Chondrocyte (in vitro differentiated cells): ENCODE data around the gene COX6A2. TPM values are rescaled to one million over a fixed set of nuclear protein-coding genes. Genes with fewer than 3 reads are reported as not detected.
A peak's percentile ranks its signal among the peaks of the same experiment; 100 is the strongest.
"Not testable (repeated sequence)": the region's sequence is repeated elsewhere in the genome, so short reads cannot be mapped to it uniquely, and the experiment has no call there.

Source experiments
- DNase-seq: peaks from one replicate; pipeline ENCODE4 v3.0.0; 2021; ENCODE audit warnings: mixed read lengths, low spot score
- H3K27ac Mint-ChIP-seq: one replicate; pipeline ENCODE4 v1.8.0; 2021; ENCODE audit warnings: mild to moderate bottlenecking, moderate library complexity, mixed read lengths; ENCODE audit not compliant: unreplicated experiment
- H3K27me3 Mint-ChIP-seq: 2 replicates; pipeline ENCODE4 v1.8.0; 2021; ENCODE audit warnings: low read depth, mixed read lengths
- H3K36me3 Mint-ChIP-seq: 2 replicates; pipeline ENCODE4 v1.8.0; 2021; ENCODE audit warnings: low read depth, mixed read lengths
- H3K4me1 Mint-ChIP-seq: 2 replicates; pipeline ENCODE4 v1.8.0; 2021; ENCODE audit warnings: low read depth, mild to moderate bottlenecking, mixed read lengths
- H3K4me3 Mint-ChIP-seq: one replicate; pipeline ENCODE4 v1.8.0; 2021; ENCODE audit warnings: mild to moderate bottlenecking, moderate library complexity, mixed read lengths; ENCODE audit not compliant: unreplicated experiment
- H3K9me3 Mint-ChIP-seq: 2 replicates; pipeline ENCODE4 v1.8.0; 2021; ENCODE audit warnings: low read depth, mixed read lengths
- CTCF ChIP-seq: fragments of 200-600 bp; sonication (generic); IDR thresholded peaks from 2 replicates; pipeline ENCODE4 v1.5.0; 2021; ENCODE audit warnings: antibody characterized with exemption, mild to moderate bottlenecking, moderate library complexity
- total RNA-seq: library from RNA; stranded (reverse); gene quantifications from 3 replicates; pipeline ENCODE4 v1.2.1, GENCODE V29; 2021

The COX6A2 gene
- total RNA-seq, 1 donor from 2014 or later: not detected

GRCh38 chr16:31452631-31453106 lies 24.5 kb upstream of the COX6A2 start:
- Mint-ChIP-seq H3K36me3 (no peaks in the 10 kb centered on the region), H3K27me3 (no peaks in the 10 kb centered on the region), H3K27ac (peak overlapping the region; percentile 100), H3K9me3 (no peaks in the 10 kb centered on the region), H3K4me3 (peak overlapping the region; percentile 19), H3K4me1 (peaks cover 62% of the 10 kb centered on the region)
- TF ChIP-seq CTCF: no peak
- no peak for DNase-seq

- TF ChIP-seq CTCF: peak; percentile 77
- H3K4me3 Mint-ChIP-seq: no peak overlapping the region
- H3K27me3 Mint-ChIP-seq: no peaks in the 10 kb centered on the region
- peak; percentile 57 for DNase-seq
- peak overlapping the region; percentile 100 for H3K27ac Mint-ChIP-seq
- peaks cover 54% of the 10 kb centered on the region for H3K4me1 Mint-ChIP-seq
- H3K36me3 Mint-ChIP-seq: no peaks in the 10 kb centered on the region
- H3K9me3 Mint-ChIP-seq: no peaks in the 10 kb centered on the region
Observed at GRCh38 chr16:31451681-31452351, 23.7 kb upstream of the COX6A2 start.

- peak; percentile 20 for DNase-seq
- Mint-ChIP-seq H3K4me1 (peaks cover 49% of the 10 kb centered on the region), H3K27ac (no peak overlapping the region), H3K36me3 (no peaks in the 10 kb centered on the region), H3K27me3 (no peaks in the 10 kb centered on the region), H3K9me3 (no peaks in the 10 kb centered on the region), H3K4me3 (no peak overlapping the region)
- no peak for TF ChIP-seq CTCF
Observed at GRCh38 chr16:31451201-31451600, 23.0 kb upstream of the COX6A2 start.

GRCh38 chr16:31445931-31446330 lies 17.8 kb upstream of the COX6A2 start:
- DNase-seq: peak; percentile 9
- H3K27ac Mint-ChIP-seq, H3K4me3 Mint-ChIP-seq, H3K9me3 Mint-ChIP-seq, H3K27me3 Mint-ChIP-seq, H3K36me3 Mint-ChIP-seq: not testable (repeated sequence)
- H3K4me1 Mint-ChIP-seq: peaks cover 14% of the 10 kb centered on the region

- H3K27ac Mint-ChIP-seq: peak overlapping the region; percentile 54
- no peak for TF ChIP-seq CTCF
- peak overlapping the region; percentile 69 for H3K4me3 Mint-ChIP-seq
- H3K9me3 Mint-ChIP-seq: no peaks in the 10 kb centered on the region
- peak; percentile 95 for DNase-seq
- peaks cover 13% of the 10 kb centered on the region for H3K4me1 Mint-ChIP-seq
- H3K27me3 Mint-ChIP-seq: no peaks in the 10 kb centered on the region
- H3K36me3 Mint-ChIP-seq: no peaks in the 10 kb centered on the region
Observed at GRCh38 chr16:31441956-31442355, 13.8 kb upstream of the COX6A2 start.
